ENCODE measurements around the gene IQCC.

IQCC gene

GRCh38 chr1:32224285-32224684 lies 18.8 kb downstream of the IQCC start:
- TF ChIP-seq ZNF274 (IDR thresholded peaks at IDR 0.05; ENCODE audit: low read depth, low read length), result no peak

GRCh38 chr1:32228771-32229170 lies 23.3 kb downstream of the IQCC start:
- no peak overlapping the region for H3K4me3 ChIP-seq (ENCODE audit: low read length)
- TF ChIP-seq ZNF274 (IDR thresholded peaks at IDR 0.05; ENCODE audit: low read depth, low read length), result no peak

More at GRCh38 chr1:32224285-32224684, 18.8 kb downstream of the IQCC start:
- H3K4me3 ChIP-seq (ENCODE audit: low read length), result no peak overlapping the region

- no peak overlapping the region for H3K4me3 ChIP-seq (ENCODE audit: low read length)
- no peak for TF ChIP-seq ZNF274 (IDR thresholded peaks at IDR 0.05; ENCODE audit: low read depth, low read length)
Observed at GRCh38 chr1:32231843-32232432, 26.5 kb downstream of the IQCC start.

- H3K4me3 ChIP-seq (ENCODE audit: low read length), result no peak overlapping the region
- TF ChIP-seq ZNF274 (IDR thresholded peaks at IDR 0.05; ENCODE audit: low read depth, low read length), result no peak
Observed at GRCh38 chr1:32232558-32233304, 27.3 kb downstream of the IQCC start.

GRCh38 chr1:32234792-32235191 lies 29.3 kb downstream of the IQCC start:
- H3K4me3 ChIP-seq (ENCODE audit: low read length), result no peak overlapping the region
- TF ChIP-seq ZNF274 (IDR thresholded peaks at IDR 0.05; ENCODE audit: low read depth, low read length), result no peak

- TF ChIP-seq ZNF274 (IDR thresholded peaks at IDR 0.05; ENCODE audit: low read depth, low read length), result no peak
- H3K4me3 ChIP-seq (ENCODE audit: low read length), result no peak overlapping the region
Observed at GRCh38 chr1:32239337-32239736, 33.9 kb downstream of the IQCC start.

GRCh38 chr1:32239790-32240139 lies 34.3 kb downstream of the IQCC start:
- no peak for TF ChIP-seq ZNF274 (IDR thresholded peaks at IDR 0.05; ENCODE audit: low read depth, low read length)
- no peak overlapping the region for H3K4me3 ChIP-seq (ENCODE audit: low read length)

GRCh38 chr1:32240140-32240951 lies 34.9 kb downstream of the IQCC start:
- no peak for TF ChIP-seq ZNF274 (IDR thresholded peaks at IDR 0.05; ENCODE audit: low read depth, low read length)
- H3K4me3 ChIP-seq (ENCODE audit: low read length), result peak overlapping the region; percentile 53; the same call in 1 of the 2 replicates

GRCh38 chr1:32241001-32241763 lies 35.7 kb downstream of the IQCC start:
- TF ChIP-seq ZNF274 (IDR thresholded peaks at IDR 0.05; ENCODE audit: low read depth, low read length), result no peak
- peak overlapping the region; percentile 53; the same call in 1 of the 2 replicates for H3K4me3 ChIP-seq (ENCODE audit: low read length)

- H3K4me3 ChIP-seq (ENCODE audit: low read length), result no peak overlapping the region
- TF ChIP-seq ZNF274 (IDR thresholded peaks at IDR 0.05; ENCODE audit: low read depth, low read length), result no peak
Observed at GRCh38 chr1:32242341-32242851, 36.9 kb downstream of the IQCC start.

GRCh38 chr1:32246888-32247273 lies 41.4 kb downstream of the IQCC start, which contains the start of gene FAM167B:
TSS of gene FAM167B (plus strand) at chr1:32247222. CDS start at chr1:32247422, 200 bp downstream.
- no peak within 1 kb of the TSS for H3K4me3 ChIP-seq (ENCODE audit: low read length)
- no peak for TF ChIP-seq ZNF274 (IDR thresholded peaks at IDR 0.05; ENCODE audit: low read depth, low read length)

- no peak for TF ChIP-seq ZNF274 (IDR thresholded peaks at IDR 0.05; ENCODE audit: low read depth, low read length)
Observed at GRCh38 chr1:32247452-32247851, 42.0 kb downstream of the IQCC start.

GRCh38 chr1:32247983-32248889 lies 42.8 kb downstream of the IQCC start:
- no peak for TF ChIP-seq ZNF274 (IDR thresholded peaks at IDR 0.05; ENCODE audit: low read depth, low read length)
- no peak overlapping the region; the same call in 1 of the 2 replicates for H3K4me3 ChIP-seq (ENCODE audit: low read length)

More at GRCh38 chr1:32247452-32247851, 42.0 kb downstream of the IQCC start:
- H3K4me3 ChIP-seq (ENCODE audit: low read length), result no peak overlapping the region
